Body of pancreas (tissue), 4 donors: ENCODE results near the gene CTSD.

Experiments used
- POLR2A ChIP-seq, 3 donors: fragments of 450-650 bp; IDR thresholded peaks; one replicate each; pipeline ENCODE4 v1.6.1; 2016; ENCODE audit warnings: antibody characterized with exemption in 3 of 3, mild to moderate bottlenecking in 2 of 3
- TF ChIP-seq, protein P1 (sequence below), 7 experiments: fragments of 450-650 bp in 4 of 7; fragments of 200-600 bp in 3 of 7; sonication (generic) in 3 of 7; IDR thresholded peaks; one replicate each; pipeline ENCODE4 v1.5.1; 2016 to 2019; ENCODE audit warnings: antibody characterized with exemption in 7 of 7

DNA sequence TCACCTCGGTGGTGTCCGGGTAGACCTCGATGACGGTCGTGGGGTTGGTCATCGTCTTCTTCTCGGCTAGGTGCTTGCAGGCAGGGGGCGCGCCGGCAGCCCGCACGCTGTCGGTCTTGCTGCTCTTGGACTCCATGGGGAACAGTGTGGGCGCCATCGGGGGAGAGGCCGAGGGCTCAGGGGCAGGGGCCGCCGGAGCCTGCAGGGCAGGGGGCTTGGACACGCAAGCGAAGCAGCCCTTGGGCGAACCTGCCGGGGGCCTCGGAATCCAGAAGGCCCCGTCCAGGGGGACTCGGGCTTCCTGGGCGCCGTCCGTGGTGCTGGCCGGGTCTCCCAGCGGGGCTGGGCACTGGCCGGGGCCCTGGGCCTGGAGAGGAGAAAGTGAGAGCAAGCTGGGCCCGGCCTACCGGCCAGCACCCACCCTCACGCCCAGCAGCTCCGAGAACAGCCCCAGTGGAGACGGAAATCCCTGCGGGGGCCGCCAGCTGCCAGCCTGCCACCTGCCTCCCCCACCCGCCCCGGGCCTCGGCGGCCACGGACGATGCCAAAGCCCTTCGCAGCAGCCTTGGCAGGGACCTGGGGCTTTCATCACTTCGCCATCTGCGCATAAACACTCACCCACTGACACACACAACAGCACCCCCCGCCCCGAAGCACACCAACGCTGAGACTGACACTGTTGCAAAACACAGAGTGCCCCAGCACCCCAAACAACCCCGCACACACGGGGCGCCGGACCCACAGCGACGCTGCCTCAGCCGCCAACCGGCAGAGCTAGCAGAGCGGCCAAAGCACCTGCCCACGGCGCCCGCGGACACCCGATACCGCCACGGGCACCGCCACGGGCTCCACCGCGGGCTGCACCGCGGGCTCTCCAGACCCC, 15.7 kb downstream of the CTSD start:
- TF ChIP-seq, protein P1, sequence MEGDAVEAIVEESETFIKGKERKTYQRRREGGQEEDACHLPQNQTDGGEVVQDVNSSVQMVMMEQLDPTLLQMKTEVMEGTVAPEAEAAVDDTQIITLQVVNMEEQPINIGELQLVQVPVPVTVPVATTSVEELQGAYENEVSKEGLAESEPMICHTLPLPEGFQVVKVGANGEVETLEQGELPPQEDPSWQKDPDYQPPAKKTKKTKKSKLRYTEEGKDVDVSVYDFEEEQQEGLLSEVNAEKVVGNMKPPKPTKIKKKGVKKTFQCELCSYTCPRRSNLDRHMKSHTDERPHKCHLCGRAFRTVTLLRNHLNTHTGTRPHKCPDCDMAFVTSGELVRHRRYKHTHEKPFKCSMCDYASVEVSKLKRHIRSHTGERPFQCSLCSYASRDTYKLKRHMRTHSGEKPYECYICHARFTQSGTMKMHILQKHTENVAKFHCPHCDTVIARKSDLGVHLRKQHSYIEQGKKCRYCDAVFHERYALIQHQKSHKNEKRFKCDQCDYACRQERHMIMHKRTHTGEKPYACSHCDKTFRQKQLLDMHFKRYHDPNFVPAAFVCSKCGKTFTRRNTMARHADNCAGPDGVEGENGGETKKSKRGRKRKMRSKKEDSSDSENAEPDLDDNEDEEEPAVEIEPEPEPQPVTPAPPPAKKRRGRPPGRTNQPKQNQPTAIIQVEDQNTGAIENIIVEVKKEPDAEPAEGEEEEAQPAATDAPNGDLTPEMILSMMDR (IDR thresholded peaks at IDR 0.05), result no peak
- no peak for TF ChIP-seq POLR2A (IDR thresholded peaks at IDR 0.05)
